GM12878 (cell line): ENCODE data around the gene OVCA2.

Experiments
- CHD2 ChIP-seq: IDR thresholded peaks from 2 replicates; pipeline ENCODE4 v1.6.1; 2011; ENCODE audit warnings: low read depth, low read length, improper control_type of control experiment, borderline replicate concordance
- CTCF ChIP-seq, 3 experiments: IDR thresholded peaks in 2 of 3; conservative IDR thresholded peaks in 1 of 3; 2 replicates each; pipeline ENCODE4 v1.5.1; 2011; ENCODE audit warnings: low read depth in 3 of 3, low read length in 3 of 3, mild to moderate bottlenecking in 3 of 3, control low read depth in 2 of 3, moderate library complexity in 2 of 3, inconsistent platforms in 1 of 3, mixed read lengths in 1 of 3; ENCODE audit not compliant: control insufficient read depth in 2 of 3, insufficient read depth in 1 of 3; ENCODE audit errors: extremely low read depth in 1 of 3
- EP300 ChIP-seq, 2 experiments: fragments of 150-350 bp in 1 of 2; IDR thresholded peaks; 2 replicates each; pipeline ENCODE4 v1.6.1; 2011 to 2012; ENCODE audit warnings: low read depth in 2 of 2, low read length in 2 of 2, borderline replicate concordance in 1 of 2, improper control_type of control experiment in 1 of 2, inconsistent platforms in 1 of 2; ENCODE audit not compliant: control insufficient read depth in 1 of 2
- KAT2A ChIP-seq: conservative IDR thresholded peaks from 2 replicates; pipeline ENCODE4 v1.6.1; 2011; ENCODE audit warnings: low read depth, low read length; ENCODE audit not compliant: control insufficient read depth
- MTA2 ChIP-seq: fragments of 450-650 bp; IDR thresholded peaks from 2 replicates; pipeline ENCODE4 v1.6.1; 2016; ENCODE audit warnings: low read depth, mild to moderate bottlenecking, moderate library complexity
- NFIC ChIP-seq: IDR thresholded peaks from 2 replicates; pipeline ENCODE4 v1.6.1; 2012; ENCODE audit warnings: low read depth, mild to moderate bottlenecking, inconsistent platforms, low read length, moderate library complexity
- NR2C2 ChIP-seq: IDR thresholded peaks from 2 replicates; pipeline ENCODE4 v1.6.1; 2011; ENCODE audit warnings: borderline replicate concordance, low read depth; ENCODE audit not compliant: control insufficient read depth, insufficient read length
- POLR2A ChIP-seq: IDR thresholded peaks from 2 replicates; pipeline ENCODE4 v1.6.1; 2011; ENCODE audit warnings: low read depth, mild to moderate bottlenecking, low read length

GRCh38 chr17:2077040-2077439, 35.2 kb downstream of the OVCA2 start:
- TF ChIP-seq CTCF (IDR thresholded peaks at IDR 0.05 in 2 of 3, conservative IDR thresholded peaks at IDR 0.05 in 1 of 3; ENCODE audit: control insufficient read depth in 2 of 3, extremely low read depth in 1 of 3, insufficient read depth in 1 of 3, low read depth in 3 of 3, low read length in 3 of 3) (no peak), CHD2 (no peak), NFIC (no peak), NR2C2 (no peak), POLR2A (no peak; the same call in 1 of the 2 replicates), EP300 (IDR thresholded peaks at IDR 0.05; ENCODE audit: borderline replicate concordance in 1 of 2, control insufficient read depth in 1 of 2, low read depth in 2 of 2, low read length in 2 of 2) (no peak), MTA2 (no peak), KAT2A (no peak)
